Fibroblast of the aortic adventitia (primary cell): ENCODE measurements around the gene PTTG2. TPM values are rescaled to one million over a fixed set of nuclear protein-coding genes. Genes with fewer than 3 reads are reported as not detected.
"Not testable (repeated sequence)": the region's sequence is repeated elsewhere in the genome, so short reads cannot be mapped to it uniquely, and the experiment has no call there.

ENCODE experiments used
- DNase-seq: peaks from one replicate; pipeline ENCODE4 v3.0.0-alpha.2; 2010; ENCODE audit warnings: low read depth
- H3K4me3 ChIP-seq: 2 replicates; pipeline ENCODE4 v1.5.1; 2011; ENCODE audit warnings: low read depth, mild to moderate bottlenecking, control low read depth, low read length, moderate library complexity
- total RNA-seq: library from RNA; depleted of rRNA; stranded (reverse); fragments of >200 nt; gene quantifications from 2 replicates; pipeline ENCODE4 v1.2.3, GENCODE V29; 2012; ENCODE audit warnings: low replicate concordance
- TF ChIP-seq, protein P1 (sequence below): IDR thresholded peaks from 2 replicates; pipeline ENCODE4 v1.5.1; 2011; ENCODE audit warnings: mild to moderate bottlenecking, low read length, control low read depth, inconsistent platforms; ENCODE audit not compliant: insufficient read depth

The PTTG2 gene
- total RNA-seq: not detected in 2 replicates

DNA sequence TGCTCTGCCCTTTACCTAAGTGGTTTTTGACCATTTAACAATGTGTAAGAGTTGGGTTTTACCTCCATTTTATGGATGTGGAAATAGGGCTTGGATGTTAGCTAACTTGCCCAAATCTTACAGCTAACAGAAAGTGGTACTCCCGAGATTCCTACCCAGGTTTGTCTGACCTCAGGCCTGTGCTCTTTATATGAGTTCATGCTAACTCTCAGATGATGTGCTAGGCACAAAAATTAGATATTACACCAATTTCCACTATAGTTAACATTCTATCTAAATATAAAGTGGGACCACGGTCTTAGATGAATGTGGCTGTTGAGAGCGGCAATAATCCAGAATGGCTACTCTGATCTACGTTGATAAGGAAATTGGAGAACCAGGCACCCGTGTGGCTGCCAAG is at the start of gene PTTG2:
PTTG2 (plus strand) TSS at position 301 of the 400 bp plus-strand sequence; CDS start at position 338, 37 bp downstream.
- DNase-seq: no peak
- TF ChIP-seq, protein P1, sequence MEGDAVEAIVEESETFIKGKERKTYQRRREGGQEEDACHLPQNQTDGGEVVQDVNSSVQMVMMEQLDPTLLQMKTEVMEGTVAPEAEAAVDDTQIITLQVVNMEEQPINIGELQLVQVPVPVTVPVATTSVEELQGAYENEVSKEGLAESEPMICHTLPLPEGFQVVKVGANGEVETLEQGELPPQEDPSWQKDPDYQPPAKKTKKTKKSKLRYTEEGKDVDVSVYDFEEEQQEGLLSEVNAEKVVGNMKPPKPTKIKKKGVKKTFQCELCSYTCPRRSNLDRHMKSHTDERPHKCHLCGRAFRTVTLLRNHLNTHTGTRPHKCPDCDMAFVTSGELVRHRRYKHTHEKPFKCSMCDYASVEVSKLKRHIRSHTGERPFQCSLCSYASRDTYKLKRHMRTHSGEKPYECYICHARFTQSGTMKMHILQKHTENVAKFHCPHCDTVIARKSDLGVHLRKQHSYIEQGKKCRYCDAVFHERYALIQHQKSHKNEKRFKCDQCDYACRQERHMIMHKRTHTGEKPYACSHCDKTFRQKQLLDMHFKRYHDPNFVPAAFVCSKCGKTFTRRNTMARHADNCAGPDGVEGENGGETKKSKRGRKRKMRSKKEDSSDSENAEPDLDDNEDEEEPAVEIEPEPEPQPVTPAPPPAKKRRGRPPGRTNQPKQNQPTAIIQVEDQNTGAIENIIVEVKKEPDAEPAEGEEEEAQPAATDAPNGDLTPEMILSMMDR: no peak
- H3K4me3 ChIP-seq: no peak within 1 kb of the TSS

DNA sequence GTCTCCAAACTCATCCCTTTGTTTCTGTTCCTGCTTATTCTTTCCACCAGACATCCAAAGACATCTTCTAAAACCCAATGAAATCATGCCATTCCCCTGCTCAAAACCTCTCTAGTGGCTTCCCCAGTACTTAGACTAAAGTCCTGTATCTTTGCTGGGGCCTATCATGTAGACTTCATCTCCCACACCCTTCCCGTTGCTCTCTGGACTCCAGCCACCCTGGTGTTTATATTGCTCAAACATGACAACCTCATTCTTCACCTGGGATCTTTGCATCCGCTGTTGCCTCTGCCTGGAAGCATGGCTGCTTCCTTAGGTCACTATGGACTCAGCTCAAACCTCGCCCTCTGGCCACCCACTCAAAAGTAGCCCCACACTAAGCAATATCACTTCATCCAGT is 45.7 kb upstream of the PTTG2 start:
- DNase-seq: no peak
- TF ChIP-seq, protein P1: no peak
- no peak overlapping the region for H3K4me3 ChIP-seq

DNA sequence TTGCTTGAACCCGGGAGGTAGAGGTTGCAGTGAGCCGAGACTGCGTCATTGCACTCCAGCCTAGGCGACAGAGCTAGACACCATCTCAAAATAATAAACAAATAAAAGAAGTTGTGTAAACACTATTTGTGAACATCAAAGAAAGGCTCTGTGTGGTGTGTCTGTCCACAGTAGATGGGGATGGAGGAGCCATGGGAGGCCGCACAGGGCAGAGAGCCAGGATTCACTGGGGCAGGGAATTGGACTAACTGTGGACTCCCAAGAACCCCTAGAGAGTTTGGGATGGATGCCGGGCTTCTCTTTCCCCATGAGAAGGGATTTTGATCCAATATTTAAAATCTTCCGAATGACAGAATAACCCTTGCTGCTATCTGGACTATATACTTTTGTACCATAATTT is 42.8 kb upstream of the PTTG2 start:
- DNase-seq: no peak
- H3K4me3 ChIP-seq: no peak overlapping the region
- TF ChIP-seq, protein P1: no peak

DNA sequence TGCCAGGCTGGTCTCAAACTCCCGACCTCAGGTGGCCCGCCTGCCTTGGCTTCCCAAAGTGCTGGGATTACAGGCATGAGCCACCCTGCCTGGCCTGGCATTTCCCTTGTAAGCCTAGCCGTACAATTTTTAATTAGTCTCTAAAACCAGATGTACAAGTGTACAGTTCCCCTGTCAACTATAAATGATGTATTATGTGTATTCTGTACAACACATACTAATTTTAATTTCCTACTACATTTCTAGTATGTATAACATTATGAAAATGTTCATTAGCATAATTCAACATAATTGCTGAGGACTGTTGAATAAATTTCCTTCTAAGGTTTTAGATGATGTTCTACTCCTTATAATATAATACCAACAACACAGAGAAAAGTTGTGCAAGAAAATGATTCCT is 41.5 kb upstream of the PTTG2 start:
- no peak overlapping the region for H3K4me3 ChIP-seq
- DNase-seq: no peak
- TF ChIP-seq, protein P1: no peak

DNA sequence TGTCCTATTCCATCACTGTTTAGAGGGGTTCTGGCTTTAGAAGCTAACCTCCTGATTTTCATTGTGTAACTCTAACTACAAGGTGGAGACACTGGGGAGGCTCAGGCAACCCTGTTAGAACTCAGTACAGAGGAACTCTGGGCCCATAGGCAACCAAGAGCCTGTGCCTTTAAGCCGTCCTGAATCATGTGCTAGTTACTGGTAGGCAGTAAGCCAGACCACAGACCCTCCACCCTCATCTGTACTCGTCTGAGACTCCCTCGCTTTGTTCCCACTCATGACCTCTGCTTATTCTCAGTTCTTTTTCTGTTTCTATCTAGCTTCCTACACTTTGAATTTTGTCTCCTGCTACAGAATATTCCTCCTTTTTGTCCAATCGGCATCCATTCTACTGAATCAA is 37.9 kb upstream of the PTTG2 start:
- TF ChIP-seq, protein P1: no peak
- DNase-seq: peak; percentile 56

DNA sequence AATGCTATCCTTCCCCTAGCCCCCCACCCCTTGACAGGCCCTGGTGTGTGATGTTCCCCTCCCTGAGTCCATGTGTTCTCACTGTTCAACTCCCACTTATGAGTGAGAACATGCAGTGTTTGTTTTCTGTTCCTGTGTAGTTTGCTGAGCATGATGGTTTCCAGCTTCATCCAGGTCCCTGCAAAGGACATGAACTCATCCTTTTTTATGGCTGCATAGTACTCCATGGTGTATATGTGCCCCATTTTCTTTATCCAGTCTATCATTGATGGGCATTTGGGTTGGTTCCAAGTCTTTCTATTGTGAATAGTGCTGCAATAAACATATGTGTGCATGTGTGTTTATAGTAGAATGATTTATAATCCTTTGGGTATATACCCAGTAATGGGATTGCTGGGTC is 37.1 kb upstream of the PTTG2 start:
- DNase-seq, H3K4me3 ChIP-seq: not testable (repeated sequence)

More for the DNA sequence above, 37.9 kb upstream of the PTTG2 start:
- H3K4me3 ChIP-seq: no peak overlapping the region

DNA sequence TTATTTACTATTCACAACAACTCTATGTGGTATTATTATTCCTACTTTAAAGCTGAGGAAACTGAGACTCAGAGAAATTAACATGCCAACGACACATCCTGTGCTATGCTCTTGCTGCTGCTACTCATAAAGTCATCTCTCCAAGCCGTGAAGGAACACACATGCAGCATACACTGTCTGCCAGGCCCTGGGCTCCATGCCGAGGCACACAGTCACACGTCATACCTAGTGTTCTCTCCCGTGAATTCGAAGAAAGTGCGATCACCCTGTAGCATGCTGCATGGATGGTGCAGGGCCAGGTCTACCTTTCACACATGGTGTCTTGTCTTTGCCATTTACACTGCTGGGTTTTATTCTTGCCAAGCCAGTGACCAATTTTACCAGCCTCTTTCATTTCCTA is 35.3 kb upstream of the PTTG2 start:
- DNase-seq: no peak
- TF ChIP-seq, protein P1: no peak
- H3K4me3 ChIP-seq: no peak overlapping the region

DNA sequence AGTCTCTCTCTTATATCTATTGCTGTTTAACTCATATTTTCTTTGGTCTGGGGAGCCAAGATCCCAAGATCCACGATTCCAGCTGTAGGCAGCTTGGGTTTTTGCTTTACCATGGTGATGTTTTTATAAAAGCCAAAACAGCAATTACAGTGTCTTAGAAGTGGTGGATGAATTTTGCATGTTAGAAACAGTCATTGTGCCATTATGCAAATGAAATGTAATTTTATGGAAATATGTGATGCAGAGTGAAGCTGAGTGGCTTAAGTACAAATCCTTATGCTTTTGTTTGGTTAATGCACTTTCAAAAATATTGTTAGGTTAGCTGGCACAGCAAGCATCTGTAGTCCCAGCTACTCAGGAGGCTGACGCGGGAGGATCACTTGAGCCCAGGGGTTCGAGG is 32.8 kb upstream of the PTTG2 start:
- DNase-seq: no peak
- TF ChIP-seq, protein P1: no peak
- H3K4me3 ChIP-seq: no peak overlapping the region
